Esophagus squamous epithelium (tissue), 4 donors: ENCODE measurements around the gene TEAD1.

Experiments
- POLR2A ChIP-seq, 4 donors: fragments of 450-650 bp; IDR thresholded peaks; one replicate each; pipeline ENCODE4 v1.6.1; 2017; ENCODE audit warnings: antibody characterized with exemption in 4 of 4, mild to moderate bottlenecking in 4 of 4, moderate library complexity in 3 of 4
- TF ChIP-seq, protein P1 (sequence below), 6 experiments: fragments of 450-650 bp in 4 of 6; fragments of 200-600 bp in 2 of 6; sonication (generic) in 2 of 6; IDR thresholded peaks; one replicate each; pipeline ENCODE4 v1.5.1; 2016 to 2019; ENCODE audit warnings: antibody characterized with exemption in 6 of 6, mild to moderate bottlenecking in 4 of 6, moderate library complexity in 4 of 6

- TF ChIP-seq, protein P1, sequence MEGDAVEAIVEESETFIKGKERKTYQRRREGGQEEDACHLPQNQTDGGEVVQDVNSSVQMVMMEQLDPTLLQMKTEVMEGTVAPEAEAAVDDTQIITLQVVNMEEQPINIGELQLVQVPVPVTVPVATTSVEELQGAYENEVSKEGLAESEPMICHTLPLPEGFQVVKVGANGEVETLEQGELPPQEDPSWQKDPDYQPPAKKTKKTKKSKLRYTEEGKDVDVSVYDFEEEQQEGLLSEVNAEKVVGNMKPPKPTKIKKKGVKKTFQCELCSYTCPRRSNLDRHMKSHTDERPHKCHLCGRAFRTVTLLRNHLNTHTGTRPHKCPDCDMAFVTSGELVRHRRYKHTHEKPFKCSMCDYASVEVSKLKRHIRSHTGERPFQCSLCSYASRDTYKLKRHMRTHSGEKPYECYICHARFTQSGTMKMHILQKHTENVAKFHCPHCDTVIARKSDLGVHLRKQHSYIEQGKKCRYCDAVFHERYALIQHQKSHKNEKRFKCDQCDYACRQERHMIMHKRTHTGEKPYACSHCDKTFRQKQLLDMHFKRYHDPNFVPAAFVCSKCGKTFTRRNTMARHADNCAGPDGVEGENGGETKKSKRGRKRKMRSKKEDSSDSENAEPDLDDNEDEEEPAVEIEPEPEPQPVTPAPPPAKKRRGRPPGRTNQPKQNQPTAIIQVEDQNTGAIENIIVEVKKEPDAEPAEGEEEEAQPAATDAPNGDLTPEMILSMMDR (IDR thresholded peaks at IDR 0.05): no peak
- TF ChIP-seq POLR2A (IDR thresholded peaks at IDR 0.05): no peak
These were observed 8.1 kb downstream of the TEAD1 start for GRCh38 chr11:12682288-12682687.
